C1 segment of cervical spinal cord (tissue), 14 donors: ENCODE data around the gene TFCP2L1.
"Not testable (repeated sequence)": the region's sequence is repeated elsewhere in the genome, so short reads cannot be mapped to it uniquely, and the experiment has no call there.

ENCODE experiments used
- DNase-seq, 14 donors: peaks; one replicate each; lab custom pipeline; 2025; lab: John Stamatoyannopoulos, UW

Gene TFCP2L1

DNA sequence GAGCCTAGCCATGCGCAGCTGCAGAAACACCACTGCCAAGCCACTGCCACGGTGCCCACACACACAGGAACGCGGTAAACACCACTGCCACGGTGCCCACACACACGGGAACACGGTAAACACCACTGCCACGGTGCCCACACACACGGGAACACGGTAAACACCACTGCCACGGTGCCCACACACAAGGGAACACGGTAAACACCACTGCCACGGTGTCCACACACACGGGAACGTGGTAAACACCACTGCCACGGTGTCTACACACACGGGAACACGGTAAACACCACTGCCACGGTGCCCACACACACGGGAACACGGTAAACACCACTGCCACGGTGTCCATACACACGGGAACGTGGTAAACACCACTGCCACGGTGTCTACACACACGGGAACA is 59.3 kb downstream of the TFCP2L1 start:
- DNase-seq: not testable (repeated sequence)

DNA sequence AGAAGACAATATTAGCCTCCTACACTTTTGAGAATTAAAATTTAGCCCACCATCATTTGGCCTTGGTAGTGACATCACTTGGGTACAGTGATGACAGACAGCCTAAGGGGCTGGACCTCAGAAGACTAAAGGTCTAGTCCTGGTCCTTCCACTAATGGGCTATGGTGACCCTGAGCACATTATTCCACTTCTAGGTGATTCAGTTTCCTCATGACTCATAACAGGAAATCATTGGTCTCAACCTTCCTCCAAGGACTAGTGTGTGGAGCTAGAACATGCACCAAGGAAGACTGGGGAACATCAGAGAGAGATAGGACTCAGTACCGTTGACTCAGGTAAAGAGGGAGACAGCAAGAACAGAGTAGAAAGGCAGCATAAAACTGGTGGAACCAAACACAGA is 64.0 kb downstream of the TFCP2L1 start:
- no peak for DNase-seq

DNA sequence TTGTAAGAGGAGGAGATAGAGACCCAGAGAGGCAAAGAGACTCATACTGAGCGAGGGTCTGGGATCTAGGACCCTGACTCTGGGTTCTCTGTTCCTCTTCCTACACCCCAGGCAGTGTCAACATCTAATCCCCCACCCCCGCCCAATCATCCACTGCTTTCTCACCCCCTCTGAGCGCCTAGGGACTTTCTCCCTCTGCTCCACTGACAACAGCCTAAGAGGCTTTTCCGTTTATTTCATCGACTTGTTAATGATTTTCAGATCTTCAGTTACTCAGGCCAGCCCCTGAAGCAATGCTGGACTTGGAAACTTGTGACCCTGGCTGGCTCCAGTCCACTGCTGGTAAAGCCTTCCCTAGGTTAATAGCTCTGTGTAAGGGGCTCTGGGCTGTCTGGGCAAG is 65.1 kb downstream of the TFCP2L1 start:
- DNase-seq: no peak

DNA sequence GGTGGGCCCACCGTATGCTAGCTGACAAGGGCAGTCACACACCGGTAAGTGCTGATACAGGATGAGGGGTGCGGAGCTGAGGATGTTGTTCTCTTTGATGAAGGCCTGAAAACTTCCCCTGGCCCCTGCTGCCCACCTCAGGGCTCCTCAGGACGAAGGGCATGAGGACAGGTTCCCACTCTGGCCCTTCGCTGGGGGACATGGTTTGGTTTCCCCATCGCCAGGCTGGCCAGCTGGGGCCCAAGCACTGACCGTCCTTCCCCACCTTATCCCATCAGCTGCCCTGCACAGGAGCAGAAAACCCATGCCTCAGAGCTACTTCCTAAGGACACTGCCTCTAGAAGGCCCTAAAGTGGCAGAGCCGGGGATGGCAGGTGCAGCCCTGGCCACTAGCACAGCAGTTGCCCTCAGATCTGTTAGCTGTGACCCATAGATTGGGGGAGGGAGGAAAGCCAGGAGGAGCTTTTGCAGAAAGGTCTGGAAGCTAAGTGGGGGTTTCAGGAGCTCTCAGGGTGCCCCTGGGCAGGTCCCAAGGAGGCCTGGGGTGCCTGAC is 66.5 kb downstream of the TFCP2L1 start:
- no peak for DNase-seq

DNA sequence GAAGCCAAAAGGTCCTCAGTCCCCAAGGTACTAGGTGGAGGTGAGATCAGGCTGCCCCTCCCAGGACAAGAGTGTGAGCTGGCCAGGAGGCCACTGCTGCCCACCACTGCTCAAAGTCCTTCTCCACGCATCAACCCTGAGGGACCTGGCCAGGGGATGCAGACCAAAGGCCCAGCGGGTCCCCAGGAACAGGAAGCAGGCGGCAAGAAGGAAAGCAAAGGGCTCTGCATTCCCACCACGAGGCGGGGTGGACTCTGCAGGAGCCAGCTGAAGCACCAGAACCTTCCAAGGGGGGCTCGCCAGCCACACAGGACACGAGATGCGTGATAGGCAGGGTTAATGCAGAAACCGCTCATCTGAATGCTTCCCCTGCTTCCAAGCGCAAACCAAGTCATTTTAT is 67.4 kb downstream of the TFCP2L1 start:
- DNase-seq: no peak

DNA sequence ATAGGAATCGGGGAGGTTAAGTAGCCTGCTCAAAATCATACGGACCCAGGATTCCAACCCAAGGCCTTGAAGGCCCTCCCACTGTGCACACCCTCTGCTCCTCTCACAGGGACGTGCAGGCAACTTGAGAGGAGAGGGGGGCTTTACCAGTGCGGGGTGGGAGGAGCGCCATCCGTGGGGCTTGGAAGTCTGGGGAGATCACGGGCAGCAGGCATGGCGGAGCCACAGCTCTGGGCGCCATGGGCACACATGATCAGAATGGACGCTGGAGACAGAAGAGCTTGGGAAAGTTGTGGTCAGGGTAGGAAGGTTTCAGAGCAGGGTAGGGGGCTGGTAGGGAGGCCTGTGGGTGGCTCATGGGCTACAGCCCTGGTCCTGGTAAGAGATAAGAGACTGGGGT is 70.7 kb downstream of the TFCP2L1 start:
- DNase-seq: no peak

DNA sequence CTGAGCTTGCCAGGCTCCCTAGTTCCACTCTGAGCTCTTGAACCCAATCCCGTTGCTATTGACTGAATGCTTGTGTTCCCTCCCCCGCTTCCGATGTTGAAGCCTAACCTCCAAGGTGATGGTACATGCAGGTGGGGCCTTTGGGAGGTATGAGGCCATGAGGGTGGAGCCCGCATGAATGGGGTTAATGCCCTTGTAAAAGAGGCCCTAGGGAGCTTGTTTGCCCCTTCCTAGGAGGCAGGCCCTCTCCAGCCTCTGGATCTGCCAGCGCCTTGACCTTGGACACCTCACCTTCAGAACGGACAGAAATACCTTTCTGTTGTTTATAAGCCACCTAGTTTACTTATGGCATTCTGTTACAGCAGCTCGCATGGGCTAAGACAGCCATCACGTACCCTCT is 71.6 kb downstream of the TFCP2L1 start:
- DNase-seq: no peak

DNA sequence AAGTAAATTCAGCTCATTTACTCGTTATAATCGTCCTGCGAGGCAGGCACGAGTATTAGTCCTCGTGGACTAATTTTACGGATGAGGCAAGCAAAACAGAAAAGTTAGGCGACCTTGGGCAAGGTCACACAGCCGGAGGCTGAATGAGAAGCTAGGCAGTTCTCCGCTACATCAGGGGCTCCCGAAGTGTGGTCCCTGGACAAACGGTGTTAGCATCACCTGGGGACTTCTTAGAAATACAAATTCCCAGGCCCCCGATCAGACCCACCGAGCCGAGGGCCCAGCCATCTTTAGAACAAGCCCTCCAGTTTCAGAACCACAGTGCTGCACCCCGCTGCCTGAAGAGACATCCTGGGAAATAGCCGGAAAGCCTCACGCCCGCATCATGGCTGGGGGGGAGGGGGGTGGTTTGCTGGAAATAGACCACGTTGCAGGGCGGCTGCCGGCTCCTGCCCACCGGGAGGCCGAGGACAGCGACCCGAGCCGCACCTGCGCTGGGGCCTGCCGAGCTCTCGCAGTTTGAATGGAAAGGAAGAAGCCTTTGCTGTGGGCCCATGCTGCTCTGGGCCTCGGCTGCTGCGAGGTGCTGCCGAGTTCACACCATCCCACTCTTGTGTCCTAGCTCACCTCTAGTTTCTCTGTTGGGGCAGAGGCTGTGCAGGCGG is 72.2 kb downstream of the TFCP2L1 start:
- DNase-seq: no peak

DNA sequence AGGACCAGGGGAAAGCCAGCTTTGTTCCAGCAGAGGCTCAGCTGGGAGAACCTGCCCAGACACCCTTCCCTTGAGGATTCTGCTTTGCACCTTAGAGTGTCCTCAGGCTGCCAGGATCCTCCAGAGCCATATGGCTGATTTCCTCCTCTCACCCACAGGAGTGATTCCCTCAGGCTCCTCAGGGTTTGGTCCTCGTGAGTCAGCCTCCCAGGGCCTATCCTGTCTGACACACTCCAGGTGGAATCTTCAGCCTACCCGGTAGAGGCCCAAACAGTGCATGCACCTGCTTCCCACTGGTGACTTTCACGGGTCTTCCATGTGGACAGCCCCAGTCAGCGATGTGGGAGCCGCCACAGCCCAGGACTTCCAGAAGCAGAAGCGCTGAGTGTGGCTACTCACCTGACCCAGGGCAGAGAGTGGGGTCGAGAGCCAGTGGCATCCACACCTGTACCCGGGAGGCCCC is 73.3 kb downstream of the TFCP2L1 start:
- DNase-seq: no peak

DNA sequence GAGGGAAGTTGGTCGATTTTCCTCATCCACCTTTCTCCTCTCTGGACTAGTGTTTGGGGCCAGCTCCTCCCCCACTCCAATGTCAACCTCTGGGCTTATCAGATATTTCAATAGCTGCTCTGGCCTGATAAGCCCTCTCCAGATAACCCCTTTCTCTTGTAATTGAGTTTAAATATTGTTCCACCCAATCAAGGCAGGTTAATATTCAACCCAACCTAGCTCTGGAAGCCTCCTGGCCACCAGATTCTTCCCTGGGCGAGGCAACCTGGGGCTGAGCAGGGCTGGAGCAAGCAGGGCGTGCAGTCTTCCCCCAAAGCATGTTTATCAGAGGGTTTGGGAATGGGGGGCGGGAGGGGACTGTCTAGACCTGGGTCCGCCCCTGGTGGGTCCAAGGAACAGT is 73.8 kb downstream of the TFCP2L1 start:
- no peak for DNase-seq

DNA sequence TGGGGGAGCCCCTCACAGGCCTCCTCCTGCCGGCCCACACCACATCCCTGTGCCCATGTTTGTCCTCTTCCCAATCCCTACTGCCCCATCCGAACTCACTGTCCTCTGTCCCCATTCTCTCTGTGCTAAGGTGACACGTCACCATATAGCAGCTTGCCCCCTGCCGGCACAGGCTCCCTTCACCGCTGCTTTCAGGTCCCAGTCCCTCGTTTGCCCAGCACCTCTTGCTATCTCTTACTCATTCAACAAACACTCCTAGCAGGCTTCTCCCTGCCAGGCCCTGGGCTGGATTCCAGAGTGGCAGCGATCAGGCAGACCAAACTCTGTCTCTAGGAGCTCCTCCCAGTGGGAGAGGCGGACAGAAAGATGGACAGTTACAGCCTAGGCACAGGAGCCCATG is 74.3 kb downstream of the TFCP2L1 start:
- no peak for DNase-seq

DNA sequence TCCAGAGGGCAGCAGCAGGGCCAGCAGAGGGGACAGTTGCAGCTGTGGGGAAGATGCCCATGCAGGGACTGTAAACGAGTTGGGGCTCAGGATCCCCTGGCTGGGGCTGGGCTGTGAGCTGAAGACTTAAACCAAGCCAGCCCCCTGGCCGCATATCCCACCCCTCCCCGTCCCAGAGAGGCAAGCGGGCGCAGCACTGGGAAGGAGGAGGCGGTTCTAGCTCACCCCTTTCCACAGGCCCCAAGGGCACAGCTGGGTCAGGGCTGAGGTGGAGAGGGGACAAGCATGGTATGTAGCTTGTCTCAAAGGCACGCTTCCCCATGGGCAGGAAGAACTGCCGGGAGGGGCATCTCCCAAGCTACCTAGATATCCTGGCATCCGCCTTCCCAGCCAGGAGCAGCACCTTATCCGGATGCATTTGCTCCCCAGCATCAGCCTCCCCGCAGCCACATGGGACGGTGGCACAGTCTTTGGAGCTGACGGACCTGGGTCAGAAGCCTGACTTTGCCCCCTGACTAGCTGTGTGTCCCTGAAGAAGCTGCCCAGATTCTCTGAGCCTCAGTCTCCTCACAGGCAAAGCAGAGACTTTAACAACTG is 75.9 kb downstream of the TFCP2L1 start:
- DNase-seq: no peak

DNA sequence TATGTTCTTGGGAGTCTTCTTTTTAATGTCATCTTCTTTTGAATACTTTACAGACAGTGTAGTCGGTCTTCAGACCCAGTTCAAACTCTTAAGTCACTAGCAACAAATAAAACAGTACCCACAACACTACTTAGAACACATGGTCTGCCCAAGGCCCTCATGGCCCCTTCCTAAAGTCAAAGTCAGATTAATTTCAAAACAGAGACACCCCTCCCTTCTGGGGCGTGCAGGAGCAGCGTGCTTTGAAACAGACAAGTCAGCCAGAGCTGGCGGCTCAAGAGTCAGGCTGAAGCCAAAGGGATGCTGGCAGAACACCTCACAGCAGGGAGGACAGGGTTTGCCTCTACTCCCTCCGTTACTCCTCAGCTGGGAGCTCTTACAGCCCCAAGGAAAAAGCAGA is 77.5 kb downstream of the TFCP2L1 start:
- DNase-seq: no peak

DNA sequence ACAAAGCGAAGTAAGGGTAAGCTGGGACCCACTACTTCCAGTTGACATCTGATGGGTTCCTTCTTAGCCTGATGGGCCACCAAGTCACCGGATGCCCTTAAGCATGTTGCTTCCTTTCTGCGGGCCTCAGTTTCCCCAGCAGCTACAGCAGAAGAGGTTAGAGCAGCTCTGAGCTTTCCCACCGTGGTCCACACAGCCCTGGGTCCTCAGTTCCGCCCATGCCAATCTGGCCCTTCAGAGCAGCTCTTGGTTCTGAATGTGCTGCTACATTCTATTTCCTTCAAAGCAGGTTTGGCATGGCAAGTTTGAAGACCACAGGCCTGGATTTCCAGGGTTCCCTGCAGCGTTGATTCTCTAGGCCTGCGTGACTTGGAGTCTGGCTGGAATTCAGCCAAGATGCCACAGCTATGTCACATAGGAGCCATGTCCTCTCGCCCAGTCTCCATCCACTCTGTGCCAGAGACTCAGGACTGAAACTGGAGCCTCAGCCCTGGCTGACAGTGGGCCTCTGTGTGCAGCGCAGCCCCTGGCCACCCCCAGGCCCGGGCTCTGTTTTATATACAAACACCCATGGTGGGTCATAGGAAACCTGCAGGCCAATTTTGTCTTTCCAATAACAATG is 79.6 kb downstream of the TFCP2L1 start:
- DNase-seq: no peak

DNA sequence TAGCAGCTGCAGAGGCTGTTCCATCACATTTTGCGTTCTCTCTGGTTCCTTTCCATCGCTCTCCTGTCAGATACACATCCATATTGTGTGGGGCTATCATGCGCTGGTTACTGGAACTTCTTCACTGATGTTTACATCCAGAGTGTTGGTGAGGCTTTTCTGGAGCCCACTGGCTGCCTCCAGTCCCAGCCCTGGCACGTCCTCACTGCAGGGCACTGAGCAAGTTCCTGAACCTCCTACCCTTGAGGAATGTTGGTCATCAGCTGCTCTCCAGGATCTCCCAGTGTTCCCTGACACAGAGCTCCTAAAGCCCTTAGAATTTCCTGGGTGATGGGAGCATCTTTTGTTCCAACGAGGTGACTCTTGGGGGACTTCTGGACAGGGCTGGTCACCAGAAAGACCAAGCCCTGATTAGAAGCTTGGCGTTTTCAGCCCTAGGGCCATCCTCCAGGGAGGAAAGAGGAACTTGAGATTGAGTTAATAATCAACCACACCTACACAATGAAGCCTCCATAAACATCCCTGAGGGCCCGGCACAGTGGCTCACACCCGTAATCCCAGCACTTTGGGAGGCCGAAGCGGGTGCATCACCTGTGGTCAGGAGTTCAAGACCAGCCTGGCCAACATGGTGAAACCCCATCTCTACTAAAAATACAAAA is 81.3 kb downstream of the TFCP2L1 start:
- no peak for DNase-seq

DNA sequence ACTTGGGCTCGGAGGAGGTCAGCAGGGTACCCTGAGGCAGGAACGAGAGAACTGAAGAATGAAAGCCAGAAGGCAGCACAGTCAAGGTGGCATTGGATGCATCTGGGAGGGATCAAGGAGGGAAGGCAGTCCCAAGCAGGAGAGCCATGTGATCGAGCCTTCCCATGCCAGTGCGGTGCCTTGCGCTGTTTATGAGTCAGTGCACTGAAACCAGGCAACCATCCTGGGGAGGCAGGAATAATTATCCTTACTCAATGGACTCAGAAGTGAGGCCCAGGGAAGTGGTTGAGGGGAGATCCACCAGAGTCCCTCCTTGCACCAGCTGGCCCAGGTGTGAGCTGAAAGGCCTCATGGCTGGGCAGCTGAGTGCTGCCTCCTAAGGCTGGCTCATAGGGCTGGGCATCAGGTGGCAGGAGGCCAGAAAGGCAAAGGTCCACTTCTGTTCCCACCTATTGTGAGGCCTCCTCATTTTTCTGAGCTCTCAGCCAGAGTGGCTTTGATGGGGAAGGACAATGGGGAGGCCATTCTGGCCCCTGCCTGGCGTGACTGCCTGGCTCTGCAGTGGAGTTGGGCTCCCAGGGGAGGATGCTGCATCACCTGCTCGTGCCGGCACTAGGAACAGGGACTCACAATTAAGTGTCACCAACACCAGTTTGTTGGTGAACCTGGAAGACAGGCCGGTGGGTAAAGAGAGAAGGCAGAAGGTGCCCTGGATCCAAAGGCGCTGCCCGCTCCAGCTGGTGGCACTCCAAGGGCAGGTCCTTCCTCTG is 82.3 kb downstream of the TFCP2L1 start:
- DNase-seq: no peak

DNA sequence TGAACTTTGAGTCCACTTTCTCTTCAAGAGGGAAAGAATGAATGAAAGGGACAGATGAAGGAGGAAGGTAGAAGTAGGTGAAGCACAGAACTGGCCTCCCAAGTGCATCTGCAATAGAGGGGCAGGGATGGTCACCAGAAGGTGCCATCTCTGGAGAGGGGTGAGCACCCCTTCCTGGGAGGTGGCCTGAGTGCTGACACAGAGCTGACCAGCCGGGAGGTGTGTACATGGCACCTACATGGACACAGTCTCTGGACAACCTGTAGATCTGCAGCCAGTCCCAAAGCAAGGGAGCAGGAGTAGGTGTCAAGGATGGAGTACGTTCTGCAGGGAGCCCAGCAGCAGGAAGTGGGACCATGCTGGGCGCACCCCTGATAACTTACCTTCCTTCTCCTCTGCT is 83.2 kb downstream of the TFCP2L1 start:
- DNase-seq: no peak

DNA sequence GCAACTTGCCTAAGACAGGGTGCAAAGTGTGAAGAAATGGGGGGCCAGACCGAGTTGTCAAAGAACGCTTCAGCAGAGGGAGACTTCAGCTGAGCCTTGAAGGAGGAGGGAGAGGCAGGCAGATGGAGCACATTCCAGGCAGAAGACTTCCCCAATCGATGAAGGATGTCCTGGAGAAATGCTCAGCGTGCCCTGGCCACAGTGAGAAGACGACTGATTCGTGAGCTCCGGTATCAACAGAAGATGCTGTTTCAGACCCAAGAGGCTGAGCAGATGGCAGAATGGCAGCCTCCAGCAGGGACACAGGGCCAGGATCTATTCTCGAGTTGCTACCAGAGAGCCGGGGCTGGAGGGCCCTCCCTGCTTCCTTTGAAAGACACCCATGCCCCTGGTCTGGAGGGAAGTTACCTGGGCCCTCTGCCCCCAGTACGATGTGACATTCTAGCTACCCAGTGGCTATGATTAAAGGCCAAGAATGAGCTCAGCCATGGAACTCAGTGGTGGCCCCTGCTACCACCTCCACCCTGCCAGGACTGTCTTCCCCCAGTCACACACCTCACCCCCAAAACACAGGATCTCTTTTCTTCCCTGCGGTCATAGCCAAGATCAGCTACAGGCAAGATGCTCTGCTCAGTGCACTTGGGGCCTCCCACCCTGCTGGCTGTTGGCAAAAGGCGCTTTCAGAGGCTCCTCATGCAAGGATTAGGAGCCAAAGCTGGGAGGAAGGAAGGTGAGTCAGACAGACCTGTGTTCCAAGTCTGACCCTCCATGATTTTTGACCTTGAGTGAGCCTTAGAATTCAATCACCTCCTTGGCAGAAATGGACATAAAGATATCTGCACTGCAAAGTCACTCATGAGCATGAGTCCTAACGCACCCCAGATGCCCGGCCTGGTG is 84.3 kb downstream of the TFCP2L1 start:
- peak in 1 of 14 donors; percentile 53 for DNase-seq

DNA sequence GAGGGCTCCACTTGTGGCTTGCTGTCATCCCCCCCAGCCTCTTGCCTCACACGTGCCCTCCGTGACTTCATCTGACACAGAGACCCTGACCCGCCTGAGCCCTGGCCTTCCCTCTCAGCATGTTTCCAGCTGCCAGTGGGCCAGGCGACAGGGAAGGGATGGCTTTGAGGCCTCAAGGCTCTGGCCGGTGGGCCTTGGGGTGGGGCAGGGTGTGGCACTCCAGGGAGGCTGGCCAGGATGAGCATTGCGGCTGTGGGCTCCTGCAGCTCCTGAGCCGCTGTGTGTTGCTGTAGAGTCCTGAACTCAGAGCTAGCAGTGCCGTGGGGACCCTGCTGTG is 85.0 kb downstream of the TFCP2L1 start:
- no peak for DNase-seq

DNA sequence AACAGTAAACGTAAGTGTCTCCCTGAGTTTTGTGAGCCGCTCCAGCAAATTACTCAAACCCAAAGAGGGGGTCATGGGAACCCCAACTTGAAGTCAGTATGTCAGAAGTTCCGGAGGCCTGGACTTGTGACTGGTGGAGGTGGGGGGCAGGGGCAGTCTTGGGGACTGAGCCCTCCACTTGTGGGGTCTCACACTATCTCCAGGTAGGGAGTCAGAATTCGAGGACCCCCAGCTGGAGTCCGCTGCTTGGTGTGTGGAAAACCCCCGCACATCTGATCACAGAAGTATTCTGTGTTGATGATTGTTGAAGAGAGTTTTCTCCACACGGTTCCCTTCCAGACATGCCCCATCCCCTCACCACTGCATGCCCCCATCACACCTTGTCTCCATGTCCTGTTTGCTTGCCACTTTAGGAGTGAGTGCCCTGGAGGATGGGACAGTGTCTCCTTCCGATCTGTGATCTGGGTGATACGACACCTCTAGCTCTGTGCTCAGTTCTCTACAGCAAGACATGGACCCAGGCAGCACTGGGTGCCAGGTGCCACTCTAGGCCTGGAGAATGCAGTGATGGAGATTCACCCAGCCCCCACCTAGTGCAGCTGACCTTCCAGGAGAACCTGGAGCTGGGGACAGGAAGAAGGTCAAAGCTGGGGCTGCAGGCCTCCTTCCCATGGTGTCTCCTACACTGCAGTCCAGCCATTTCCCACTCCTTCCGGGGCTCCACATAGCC is 85.6 kb downstream of the TFCP2L1 start:
- no peak for DNase-seq
